Testis (tissue), 2 donors: ENCODE data around the gene AIRE.

Experiments used
- POLR2A ChIP-seq: fragments of 450-650 bp; IDR thresholded peaks from one replicate; pipeline ENCODE4 v1.6.1; 2017; ENCODE audit warnings: antibody characterized with exemption, mild to moderate bottlenecking, moderate library complexity
- TF ChIP-seq, protein P1 (sequence below), 3 experiments: fragments of 450-650 bp in 2 of 3; fragments of 200-600 bp in 1 of 3; sonication (generic) in 1 of 3; IDR thresholded peaks; one replicate each; pipeline ENCODE4 v1.5.1; 2016 to 2019; ENCODE audit warnings: antibody characterized with exemption in 3 of 3, mild to moderate bottlenecking in 2 of 3, moderate library complexity in 1 of 3

DNA sequence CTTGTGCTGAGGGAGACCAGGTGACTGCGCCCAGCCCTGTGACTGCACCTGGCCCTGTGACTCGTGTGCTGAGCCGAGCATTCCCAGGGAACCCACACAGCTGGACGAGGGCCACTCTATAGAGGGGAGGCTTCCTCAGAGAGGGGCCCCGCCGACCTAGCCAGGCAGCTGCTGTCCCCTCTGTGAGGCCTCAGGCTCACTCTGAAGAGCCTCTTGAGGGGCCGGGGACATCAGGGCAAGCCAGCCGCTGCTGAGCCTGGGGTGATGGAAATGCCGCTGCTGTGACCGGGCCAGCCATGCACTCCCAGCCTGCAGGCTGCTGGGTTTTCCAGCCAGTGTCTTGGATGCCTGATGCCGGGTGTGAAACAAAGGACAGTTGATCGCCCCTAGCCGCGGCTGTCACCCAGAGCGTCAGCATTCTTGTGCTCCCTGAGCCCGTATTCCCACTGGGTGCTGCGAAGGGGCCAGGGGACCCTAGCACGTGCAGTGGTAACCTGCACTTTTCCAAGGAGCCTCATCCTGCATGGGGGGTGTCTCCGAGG is 31.6 kb downstream of the AIRE start:
- TF ChIP-seq, protein P1, sequence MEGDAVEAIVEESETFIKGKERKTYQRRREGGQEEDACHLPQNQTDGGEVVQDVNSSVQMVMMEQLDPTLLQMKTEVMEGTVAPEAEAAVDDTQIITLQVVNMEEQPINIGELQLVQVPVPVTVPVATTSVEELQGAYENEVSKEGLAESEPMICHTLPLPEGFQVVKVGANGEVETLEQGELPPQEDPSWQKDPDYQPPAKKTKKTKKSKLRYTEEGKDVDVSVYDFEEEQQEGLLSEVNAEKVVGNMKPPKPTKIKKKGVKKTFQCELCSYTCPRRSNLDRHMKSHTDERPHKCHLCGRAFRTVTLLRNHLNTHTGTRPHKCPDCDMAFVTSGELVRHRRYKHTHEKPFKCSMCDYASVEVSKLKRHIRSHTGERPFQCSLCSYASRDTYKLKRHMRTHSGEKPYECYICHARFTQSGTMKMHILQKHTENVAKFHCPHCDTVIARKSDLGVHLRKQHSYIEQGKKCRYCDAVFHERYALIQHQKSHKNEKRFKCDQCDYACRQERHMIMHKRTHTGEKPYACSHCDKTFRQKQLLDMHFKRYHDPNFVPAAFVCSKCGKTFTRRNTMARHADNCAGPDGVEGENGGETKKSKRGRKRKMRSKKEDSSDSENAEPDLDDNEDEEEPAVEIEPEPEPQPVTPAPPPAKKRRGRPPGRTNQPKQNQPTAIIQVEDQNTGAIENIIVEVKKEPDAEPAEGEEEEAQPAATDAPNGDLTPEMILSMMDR (IDR thresholded peaks at IDR 0.05) = no peak
- TF ChIP-seq POLR2A = no peak
